Panc1 (cell line): Measurements from ENCODE around the gene CYP27B1. TPM values are rescaled to one million over a fixed set of nuclear protein-coding genes. Genes with fewer than 3 reads are reported as not detected.
A peak's percentile ranks its signal among the peaks of the same experiment; 100 is the strongest.

Source experiments
- ATAC-seq: fragments of 200-7000 bp; cut with Tn5 transposase; 2 replicates; pipeline ENCODE4 v1.9.1; 2020; ENCODE audit warnings: mild to moderate bottlenecking, moderate library complexity
- BruUV-seq: library from RNA; stranded (reverse); fragments of 400-500 nt; replicated peaks from 2 replicates; lab custom pipeline; 2021; lab: Mats Ljungman, UMichigan
- CTCF ChIA-PET: fragments of 300-600 bp; sonication (Branson Sonifier 250); formaldehyde crosslinking; loops from one replicate; lab custom pipeline; 2022; ENCODE audit warnings: antibody characterized with exemption; lab: Charles Lee
- POLR2A ChIA-PET: fragments of 300-600 bp; sonication (Branson Sonifier 250); formaldehyde crosslinking; loops from one replicate; lab custom pipeline; 2022; ENCODE audit warnings: antibody characterized with exemption; lab: Charles Lee
- DNase-seq: peaks from one replicate; pipeline ENCODE4 v3.0.0-alpha.2; 2010; ENCODE audit warnings: low read depth, low spot score
- H3K27ac ChIP-seq: 2 replicates; pipeline ENCODE4 v1.5.1; 2011; ENCODE audit warnings: mild to moderate bottlenecking, low read length, inconsistent platforms
- H3K27me3 ChIP-seq: fragments of 200-500 bp; sonication (Bioruptor generic); 2 replicates; pipeline ENCODE4 v1.6.0; 2014; ENCODE audit warnings: low read length, inconsistent platforms; ENCODE audit not compliant: control insufficient read depth, insufficient read depth
- H3K36me3 ChIP-seq: fragments of 200-500 bp; sonication (Bioruptor generic); 2 replicates; pipeline ENCODE4 v1.5.1; 2014; ENCODE audit warnings: inconsistent platforms, mild to moderate bottlenecking, low read length, moderate library complexity; ENCODE audit not compliant: control insufficient read depth, insufficient read depth
- H3K4me1 ChIP-seq: 2 replicates; pipeline ENCODE4 v1.5.1; 2011; ENCODE audit warnings: inconsistent platforms, mild to moderate bottlenecking, low read length, moderate library complexity; ENCODE audit not compliant: control insufficient read depth, insufficient read depth
- H3K4me3 ChIP-seq, 2 experiments: 2 replicates each; pipeline ENCODE4 v1.5.1; 2011 to 2012; ENCODE audit warnings: low read depth in 2 of 2, low read length in 2 of 2, mild to moderate bottlenecking in 2 of 2, inconsistent platforms in 1 of 2, moderate library complexity in 1 of 2
- H3K9me3 ChIP-seq: fragments of 200-500 bp; sonication (Bioruptor generic); 2 replicates; pipeline ENCODE4 v1.5.1; 2014; ENCODE audit warnings: low read depth, mild to moderate bottlenecking, inconsistent platforms, low read length, moderate library complexity; ENCODE audit not compliant: control insufficient read depth, insufficient read depth
- CTCF ChIP-seq: fragments of 450-650 bp; IDR thresholded peaks from 2 replicates; pipeline ENCODE4 v1.5.1; 2017; ENCODE audit warnings: mild to moderate bottlenecking
- POLR2AphosphoS5 ChIP-seq: IDR thresholded peaks from 2 replicates; pipeline ENCODE4 v1.6.1; 2012; ENCODE audit warnings: mild to moderate bottlenecking, low read depth, low read length, moderate library complexity
- REST ChIP-seq, 2 experiments: IDR thresholded peaks; 2 replicates each; pipeline ENCODE4 v1.6.1; 2011 to 2012; ENCODE audit warnings: low read depth in 2 of 2, control low read depth in 1 of 2, low read length in 1 of 2, mild to moderate bottlenecking in 1 of 2, moderate library complexity in 1 of 2; ENCODE audit not compliant: insufficient read depth in 1 of 2
- SIN3A ChIP-seq: IDR thresholded peaks from 2 replicates; pipeline ENCODE4 v1.6.1; 2012; ENCODE audit warnings: low read depth, mild to moderate bottlenecking, low read length, moderate library complexity, borderline replicate concordance; ENCODE audit not compliant: insufficient read depth
- TCF7L2 ChIP-seq: IDR thresholded peaks from 2 replicates; pipeline ENCODE4 v1.6.1; 2011; ENCODE audit warnings: mild to moderate bottlenecking, low read depth, low read length, inconsistent platforms
- in situ Hi-C: cut with HindIII; loops from 2 replicates; pipeline ENCODE4 v1.10.0; 2016; ENCODE audit warnings: low sequenced_read_pairs, low pct_unique_long_range_greater_than_20kb
- intact Hi-C: fragments of 100-400 bp; cut with micrococcal nuclease; formaldehyde crosslinking; loops from one replicate; pipeline ENCODE4 v1.10.0; 2022; ENCODE audit not compliant: unreplicated experiment
- total RNA-seq: library from RNA; stranded (reverse); gene quantifications from one replicate; pipeline ENCODE4 v1.2.1, GENCODE V29; 2021; ENCODE audit not compliant: unreplicated experiment

Gene CYP27B1
- total RNA-seq, 1 experiment from 2014 or later: 4.0 TPM

GRCh38 chr12:57772429-57773322, 5.8 kb upstream of the CYP27B1 start, which contains the start of gene EEF1AKMT3:
Gene EEF1AKMT3 (plus strand): TSS chr12:57772614. CDS start chr12:57772725, 111 bp downstream.
- Histone ChIP-seq H3K27me3 (no peaks in the 10 kb centered on the region), H3K4me1 (peaks cover 6% of the 10 kb centered on the region), H3K9me3 (no peaks in the 10 kb centered on the region), H3K36me3 (peaks cover 2% of the 10 kb centered on the region; the same call in 1 of the 2 replicates), H3K4me3 (peak within 1 kb of the TSS; percentile 81 to 94), H3K27ac (peak within 1 kb of the TSS; percentile 96)
- DNase-seq: no peak
- ChIA-PET CTCF (no interaction called here), POLR2A (interaction anchor here (0.6 kb wide), 1 partner anchor 132 kb away, joined by 9 read pairs; no protein-coding TSS in a partner anchor)
- TF ChIP-seq SIN3A: no peak
- TF ChIP-seq CTCF: no peak
- no peak for TF ChIP-seq TCF7L2
- TF ChIP-seq POLR2AphosphoS5: no peak
- TF ChIP-seq REST (IDR thresholded peaks at IDR 0.05; ENCODE audit: insufficient read depth in 1 of 2, low read depth in 2 of 2, low read length in 1 of 2): no peak
- intact Hi-C loops (no loop called here), in situ Hi-C loops (no loop called here)
- no TSS peak for BruUV-seq
- ATAC-seq: peak; percentile 77

- ATAC-seq (peak; percentile 92), DNase-seq (peak; percentile 94)
- no TSS peak for BruUV-seq
- Histone ChIP-seq H3K27ac (peak within 1 kb of the TSS; percentile 96), H3K4me3 (peak within 1 kb of the TSS; percentile 81 to 94), H3K9me3 (no peaks in the 10 kb centered on the region), H3K36me3 (peaks cover 2% of the 10 kb centered on the region; the same call in 1 of the 2 replicates), H3K27me3 (no peaks in the 10 kb centered on the region), H3K4me1 (peaks cover 13% of the 10 kb centered on the region)
- in situ Hi-C loops (no loop called here), intact Hi-C loops (no loop called here)
- TF ChIP-seq POLR2AphosphoS5 (peak; percentile 98), SIN3A (peak; percentile 75; the same call in 1 of the 2 replicates), CTCF (no peak)
- ChIA-PET POLR2A (interaction anchor here (0.6 kb wide), 1 partner anchor 133 kb away, joined by 9 read pairs; no protein-coding TSS in a partner anchor), CTCF (no interaction called here)
Observed at GRCh38 chr12:57771873-57772428, 5.1 kb upstream of the CYP27B1 start, which contains the start of gene METTL1. Gene METTL1 (minus strand): TSS chr12:57772105. CDS start chr12:57772083, 22 bp downstream.
